H1 (cell line): ENCODE measurements around the gene SPATS1. TPM values are rescaled to one million over a fixed set of nuclear protein-coding genes. Genes with fewer than 3 reads are reported as not detected.

Experiments used
- ASH2L ChIP-seq: fragments of 200-600, 300-600 bp; sonication (generic); IDR thresholded peaks from one replicate; pipeline ENCODE4 v1.7.1; 2017; ENCODE audit warnings: low read length
- CTCF ChIP-seq, 3 experiments: IDR thresholded peaks; 1 replicate in 2 of 3; 2 replicates in 1 of 3; pipeline versions ENCODE4 v1.5.1 to v1.6.1; 2011; ENCODE audit warnings: low read length in 3 of 3, mild to moderate bottlenecking in 3 of 3, inconsistent platforms in 2 of 3, low read depth in 1 of 3, moderate library complexity in 1 of 3; ENCODE audit not compliant: insufficient read depth in 1 of 3; ENCODE audit errors: control extremely low read depth in 1 of 3
- HDAC6 ChIP-seq: IDR thresholded peaks from one replicate; pipeline ENCODE4 v1.7.1; 2012; ENCODE audit warnings: low read depth, mild to moderate bottlenecking, inconsistent platforms, low read length, moderate library complexity
- SIRT6 ChIP-seq: IDR thresholded peaks from one replicate; pipeline ENCODE4 v1.7.1; 2012; ENCODE audit warnings: low read length, inconsistent platforms
- TBP ChIP-seq: IDR thresholded peaks from 2 replicates; pipeline ENCODE4 v1.6.1; 2011; ENCODE audit warnings: low read depth, low read length, improper control_type of control experiment
- polyA plus RNA-seq, 7 experiments: library from polyadenylated mRNA; depleted of rRNA in 3 of 7; stranded (reverse) in 5 of 7; unstranded in 2 of 7; fragments of >200 nt in 5 of 7; fragments of 200-250 nt in 2 of 7; gene quantifications; 1 replicate in 5 of 7; 2 replicates in 1 of 7; 4 replicates in 1 of 7; pipeline versions ENCODE4 v1.2.1 to v1.2.3, GENCODE V29; 2011 to 2013; ENCODE audit warnings: missing spikeins in 2 of 7, mixed read lengths in 2 of 7
- total RNA-seq: library from RNA; stranded (reverse); fragmentation: NEBNext Ultra II Directional; extraction: Animal tissue kit (Norgen Biotek cat#: 25700); gene quantifications from 2 replicates; pipeline ENCODE4 v1.2.1, GENCODE V29; 2021

The SPATS1 gene
- total and polyA plus RNA-seq, 2 of the 8 experiments (the other 6 are each of a cell fraction or from before 2014, with no cell fraction given): not detected

- TF ChIP-seq CTCF (IDR thresholded peaks at IDR 0.05; ENCODE audit: control extremely low read depth in 1 of 3, insufficient read depth in 1 of 3, low read depth in 1 of 3, low read length in 3 of 3) (no peak), TBP (no peak), HDAC6 (no peak), SIRT6 (no peak), ASH2L (no peak)
- TF ChIP-seq, all 59 proteins: peak for 0
Observed at GRCh38 chr6:44333273-44333919, 9.1 kb upstream of the SPATS1 start (continued).
